ENCODE measurements around the gene SLC39A1. TPM values are rescaled to one million over a fixed set of nuclear protein-coding genes. Genes with fewer than 3 reads are reported as not detected.

Gene SLC39A1
- total and polyA plus RNA-seq, 9 of the 15 experiments (the other 6 are each of a cell fraction or from before 2014, with no cell fraction given): 9.9 to 81.1 (median 62.7) TPM

DNA sequence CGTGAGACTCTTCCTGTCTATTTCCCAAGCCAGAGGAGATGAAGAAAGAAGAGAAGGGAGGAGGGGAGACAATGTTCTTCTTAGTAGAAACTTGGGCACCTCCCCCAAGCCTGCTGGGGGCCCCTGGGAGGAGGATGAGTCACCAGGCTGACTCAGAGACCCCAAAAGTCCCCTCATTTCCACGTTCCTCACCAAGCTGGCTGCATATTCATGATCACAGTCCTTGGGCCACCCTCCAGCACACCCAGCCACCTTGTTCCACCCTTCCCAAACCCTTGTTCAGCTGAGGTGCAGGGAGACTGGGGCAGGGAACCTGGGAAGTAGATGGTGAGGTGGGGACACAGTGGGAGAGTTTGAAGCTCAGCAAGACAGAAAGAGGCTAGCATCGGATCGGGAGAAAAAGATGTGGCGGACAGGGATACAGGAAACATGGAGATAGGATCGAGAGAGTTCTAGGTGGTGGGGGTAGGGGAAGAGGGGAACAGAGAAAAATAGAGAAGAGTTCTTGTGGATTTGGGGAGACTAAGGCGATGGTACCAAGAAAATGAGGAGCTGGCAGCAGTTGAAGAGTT, 22.1 kb upstream of the SLC39A1 start (continued):
- TF ChIP-seq SMARCC2 (IDR thresholded peaks at IDR 0.05; ENCODE audit: low read depth) (peak; percentile 68; the same call in 1 of the 2 replicates), POLR2A (conservative IDR thresholded peaks at IDR 0.05) (peak; percentile 65), ZNF445 (CRISPR knock-in tag; IDR thresholded peaks at IDR 0.05; ENCODE audit: low read depth) (no peak), NFYB (IDR thresholded peaks at IDR 0.05; ENCODE audit: extremely low read depth, insufficient read length) (no peak), PHTF2 (CRISPR knock-in tag; IDR thresholded peaks at IDR 0.05) (no peak), MBD2 (IDR thresholded peaks at IDR 0.05; ENCODE audit: borderline replicate concordance, low read depth) (no peak), MAZ (CRISPR knock-in tag; conservative IDR thresholded peaks at IDR 0.05 in 1 of 2, IDR thresholded peaks at IDR 0.05 in 1 of 2) (peak in 1 of 2 experiments; percentile 48; a peak in 1 of 4 replicates), WHSC1 (IDR thresholded peaks at IDR 0.05; ENCODE audit: low read length) (no peak), ESRRA (IDR thresholded peaks at IDR 0.05; ENCODE audit: borderline replicate concordance, low read depth) (no peak), ADNP (tag; IDR thresholded peaks at IDR 0.05) (no peak), COPS2 (conservative IDR thresholded peaks at IDR 0.05) (no peak), JUND (IDR thresholded peaks at IDR 0.05; ENCODE audit: borderline replicate concordance, low read depth, low read length) (peak; percentile 96), JUND (tag; IDR thresholded peaks at IDR 0.05; ENCODE audit: borderline replicate concordance, low read depth, low read length) (peak; percentile 90; the same call in 2 of the 3 replicates)
- TF ChIP-seq, protein P1, sequence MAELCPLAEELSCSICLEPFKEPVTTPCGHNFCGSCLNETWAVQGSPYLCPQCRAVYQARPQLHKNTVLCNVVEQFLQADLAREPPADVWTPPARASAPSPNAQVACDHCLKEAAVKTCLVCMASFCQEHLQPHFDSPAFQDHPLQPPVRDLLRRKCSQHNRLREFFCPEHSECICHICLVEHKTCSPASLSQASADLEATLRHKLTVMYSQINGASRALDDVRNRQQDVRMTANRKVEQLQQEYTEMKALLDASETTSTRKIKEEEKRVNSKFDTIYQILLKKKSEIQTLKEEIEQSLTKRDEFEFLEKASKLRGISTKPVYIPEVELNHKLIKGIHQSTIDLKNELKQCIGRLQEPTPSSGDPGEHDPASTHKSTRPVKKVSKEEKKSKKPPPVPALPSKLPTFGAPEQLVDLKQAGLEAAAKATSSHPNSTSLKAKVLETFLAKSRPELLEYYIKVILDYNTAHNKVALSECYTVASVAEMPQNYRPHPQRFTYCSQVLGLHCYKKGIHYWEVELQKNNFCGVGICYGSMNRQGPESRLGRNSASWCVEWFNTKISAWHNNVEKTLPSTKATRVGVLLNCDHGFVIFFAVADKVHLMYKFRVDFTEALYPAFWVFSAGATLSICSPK (IDR thresholded peaks at IDR 0.05; ENCODE audit: borderline replicate concordance): peak; percentile 35; the same call in 1 of the 2 replicates
- TF ChIP-seq, protein P2, sequence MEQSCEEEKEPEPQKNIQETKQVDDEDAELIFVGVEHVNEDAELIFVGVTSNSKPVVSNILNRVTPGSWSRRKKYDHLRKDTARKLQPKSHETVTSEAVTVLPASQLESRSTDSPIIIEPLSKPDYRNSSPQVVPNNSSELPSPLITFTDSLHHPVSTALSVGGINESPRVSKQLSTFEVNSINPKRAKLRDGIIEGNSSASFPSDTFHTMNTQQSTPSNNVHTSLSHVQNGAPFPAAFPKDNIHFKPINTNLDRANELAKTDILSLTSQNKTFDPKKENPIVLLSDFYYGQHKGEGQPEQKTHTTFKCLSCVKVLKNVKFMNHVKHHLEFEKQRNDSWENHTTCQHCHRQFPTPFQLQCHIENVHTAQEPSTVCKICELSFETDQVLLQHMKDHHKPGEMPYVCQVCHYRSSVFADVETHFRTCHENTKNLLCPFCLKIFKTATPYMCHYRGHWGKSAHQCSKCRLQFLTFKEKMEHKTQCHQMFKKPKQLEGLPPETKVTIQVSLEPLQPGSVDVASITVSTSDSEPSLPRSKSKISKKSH (CRISPR knock-in tag; IDR thresholded peaks at IDR 0.05): no peak
- TF ChIP-seq, protein P3, sequence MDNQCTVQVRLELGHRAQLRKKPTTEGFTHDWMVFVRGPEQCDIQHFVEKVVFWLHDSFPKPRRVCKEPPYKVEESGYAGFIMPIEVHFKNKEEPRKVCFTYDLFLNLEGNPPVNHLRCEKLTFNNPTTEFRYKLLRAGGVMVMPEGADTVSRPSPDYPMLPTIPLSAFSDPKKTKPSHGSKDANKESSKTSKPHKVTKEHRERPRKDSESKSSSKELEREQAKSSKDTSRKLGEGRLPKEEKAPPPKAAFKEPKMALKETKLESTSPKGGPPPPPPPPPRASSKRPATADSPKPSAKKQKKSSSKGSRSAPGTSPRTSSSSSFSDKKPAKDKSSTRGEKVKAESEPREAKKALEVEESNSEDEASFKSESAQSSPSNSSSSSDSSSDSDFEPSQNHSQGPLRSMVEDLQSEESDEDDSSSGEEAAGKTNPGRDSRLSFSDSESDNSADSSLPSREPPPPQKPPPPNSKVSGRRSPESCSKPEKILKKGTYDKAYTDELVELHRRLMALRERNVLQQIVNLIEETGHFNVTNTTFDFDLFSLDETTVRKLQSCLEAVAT (IDR thresholded peaks at IDR 0.05): peak; percentile 34 to 36; a peak in 1 of 4 replicates
- TF ChIP-seq, protein P4, sequence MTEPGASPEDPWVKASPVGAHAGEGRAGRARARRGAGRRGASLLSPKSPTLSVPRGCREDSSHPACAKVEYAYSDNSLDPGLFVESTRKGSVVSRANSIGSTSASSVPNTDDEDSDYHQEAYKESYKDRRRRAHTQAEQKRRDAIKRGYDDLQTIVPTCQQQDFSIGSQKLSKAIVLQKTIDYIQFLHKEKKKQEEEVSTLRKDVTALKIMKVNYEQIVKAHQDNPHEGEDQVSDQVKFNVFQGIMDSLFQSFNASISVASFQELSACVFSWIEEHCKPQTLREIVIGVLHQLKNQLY (CRISPR knock-in tag; conservative IDR thresholded peaks at IDR 0.05): no peak
- TF ChIP-seq, protein P5, sequence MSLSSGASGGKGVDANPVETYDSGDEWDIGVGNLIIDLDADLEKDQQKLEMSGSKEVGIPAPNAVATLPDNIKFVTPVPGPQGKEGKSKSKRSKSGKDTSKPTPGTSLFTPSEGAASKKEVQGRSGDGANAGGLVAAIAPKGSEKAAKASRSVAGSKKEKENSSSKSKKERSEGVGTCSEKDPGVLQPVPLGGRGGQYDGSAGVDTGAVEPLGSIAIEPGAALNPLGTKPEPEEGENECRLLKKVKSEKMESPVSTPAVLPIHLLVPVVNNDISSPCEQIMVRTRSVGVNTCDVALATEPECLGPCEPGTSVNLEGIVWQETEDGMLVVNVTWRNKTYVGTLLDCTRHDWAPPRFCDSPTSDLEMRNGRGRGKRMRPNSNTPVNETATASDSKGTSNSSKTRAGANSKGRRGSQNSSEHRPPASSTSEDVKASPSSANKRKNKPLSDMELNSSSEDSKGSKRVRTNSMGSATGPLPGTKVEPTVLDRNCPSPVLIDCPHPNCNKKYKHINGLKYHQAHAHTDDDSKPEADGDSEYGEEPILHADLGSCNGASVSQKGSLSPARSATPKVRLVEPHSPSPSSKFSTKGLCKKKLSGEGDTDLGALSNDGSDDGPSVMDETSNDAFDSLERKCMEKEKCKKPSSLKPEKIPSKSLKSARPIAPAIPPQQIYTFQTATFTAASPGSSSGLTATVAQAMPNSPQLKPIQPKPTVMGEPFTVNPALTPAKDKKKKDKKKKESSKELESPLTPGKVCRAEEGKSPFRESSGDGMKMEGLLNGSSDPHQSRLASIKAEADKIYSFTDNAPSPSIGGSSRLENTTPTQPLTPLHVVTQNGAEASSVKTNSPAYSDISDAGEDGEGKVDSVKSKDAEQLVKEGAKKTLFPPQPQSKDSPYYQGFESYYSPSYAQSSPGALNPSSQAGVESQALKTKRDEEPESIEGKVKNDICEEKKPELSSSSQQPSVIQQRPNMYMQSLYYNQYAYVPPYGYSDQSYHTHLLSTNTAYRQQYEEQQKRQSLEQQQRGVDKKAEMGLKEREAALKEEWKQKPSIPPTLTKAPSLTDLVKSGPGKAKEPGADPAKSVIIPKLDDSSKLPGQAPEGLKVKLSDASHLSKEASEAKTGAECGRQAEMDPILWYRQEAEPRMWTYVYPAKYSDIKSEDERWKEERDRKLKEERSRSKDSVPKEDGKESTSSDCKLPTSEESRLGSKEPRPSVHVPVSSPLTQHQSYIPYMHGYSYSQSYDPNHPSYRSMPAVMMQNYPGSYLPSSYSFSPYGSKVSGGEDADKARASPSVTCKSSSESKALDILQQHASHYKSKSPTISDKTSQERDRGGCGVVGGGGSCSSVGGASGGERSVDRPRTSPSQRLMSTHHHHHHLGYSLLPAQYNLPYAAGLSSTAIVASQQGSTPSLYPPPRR (CRISPR knock-in tag; IDR thresholded peaks at IDR 0.05; ENCODE audit: borderline replicate concordance): no peak
